Urinary bladder (tissue), 4 donors: ENCODE results near the gene ATOH8. TPM values are rescaled to one million over a fixed set of nuclear protein-coding genes. Genes with fewer than 3 reads are reported as not detected.
"Not testable (repeated sequence)": the region's sequence is repeated elsewhere in the genome, so short reads cannot be mapped to it uniquely, and the experiment has no call there.

Experiments
- DNase-seq: peaks from one replicate; pipeline ENCODE4 v3.0.0-alpha.2; 2015; ENCODE audit errors: extremely low spot score
- H3K27ac ChIP-seq: one replicate; pipeline ENCODE4 v1.5.1; 2013; ENCODE audit warnings: low read depth, mild to moderate bottlenecking, moderate library complexity
- H3K36me3 ChIP-seq: one replicate; pipeline ENCODE4 v1.6.1; 2013; ENCODE audit warnings: mild to moderate bottlenecking, moderate library complexity; ENCODE audit not compliant: insufficient read depth
- H3K4me1 ChIP-seq: one replicate; pipeline ENCODE4 v1.6.1; 2013; ENCODE audit warnings: mild to moderate bottlenecking, moderate library complexity; ENCODE audit not compliant: insufficient read depth
- H3K4me3 ChIP-seq: one replicate; pipeline ENCODE4 v1.5.1; 2013; ENCODE audit warnings: low read depth, low read length
- WGBS: extraction: QIAGEN DNeasy Blood & Tissue Kit; methylation state at CpG from one replicate; pipeline ENCODE4 v1.1.7; 2013; 5-methylcytosine and 5-hydroxymethylcytosine counted together
- polyA plus RNA-seq: library from polyadenylated mRNA; stranded (reverse); fragments of 200-250 nt; gene quantifications from one replicate; pipeline ENCODE4 v1.2.3, GENCODE V29; 2013
- total RNA-seq: library from RNA; depleted of rRNA; stranded (reverse); fragments of >200 nt; gene quantifications from one replicate; pipeline ENCODE4 v1.2.3, GENCODE V29; 2014
- donor health status: healthy with polysubstance abuse.
- donor health status: healthy.

The ATOH8 gene
- total and polyA plus RNA-seq, 2 donors: 18.3 to 49.2 TPM

DNA sequence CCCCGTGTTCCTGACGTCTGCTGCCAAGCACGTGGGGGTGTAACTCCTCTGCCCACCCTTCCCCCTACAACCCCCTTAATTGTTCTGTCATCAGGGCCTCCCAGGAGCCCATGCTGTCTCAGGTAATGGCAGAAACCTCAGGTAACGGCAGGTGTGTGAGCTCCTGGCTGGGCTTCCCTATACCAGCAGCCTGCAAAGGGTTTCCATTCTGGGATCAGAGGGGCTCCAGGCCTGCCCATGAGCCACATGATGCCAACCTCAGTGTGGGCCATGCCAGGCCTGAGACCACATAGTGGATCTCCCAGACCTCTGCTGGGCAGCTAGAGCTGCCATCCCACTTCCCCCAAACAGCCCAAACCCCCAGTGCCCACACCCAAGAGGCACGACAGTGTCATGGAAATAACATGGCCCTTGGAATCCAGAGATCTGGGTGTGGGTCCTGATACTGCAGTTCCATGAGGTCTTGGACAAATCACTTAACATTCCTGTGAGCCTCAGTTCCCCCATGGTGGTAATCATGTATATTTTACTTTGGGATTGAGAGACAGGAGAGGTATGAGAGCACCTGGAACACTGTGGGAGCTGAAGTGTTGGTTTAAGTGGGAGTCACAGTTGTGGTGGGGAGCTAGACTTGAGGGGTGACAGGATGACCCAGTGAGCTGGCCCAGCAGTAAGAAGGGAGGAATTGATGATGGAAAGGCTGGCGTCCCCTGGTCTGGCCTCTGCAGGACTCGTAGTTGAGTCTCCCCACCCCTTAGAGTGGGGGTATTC is 59.6 kb downstream of the ATOH8 start:
- H3K4me1 ChIP-seq: no peaks in the 10 kb centered on the region
- no peak overlapping the region for H3K4me3 ChIP-seq
- 93% methylated on average over 7 of the region's 7 CpGs for WGBS
- no peak for DNase-seq
- H3K27ac ChIP-seq: no peak overlapping the region
- no peaks in the 10 kb centered on the region for H3K36me3 ChIP-seq

DNA sequence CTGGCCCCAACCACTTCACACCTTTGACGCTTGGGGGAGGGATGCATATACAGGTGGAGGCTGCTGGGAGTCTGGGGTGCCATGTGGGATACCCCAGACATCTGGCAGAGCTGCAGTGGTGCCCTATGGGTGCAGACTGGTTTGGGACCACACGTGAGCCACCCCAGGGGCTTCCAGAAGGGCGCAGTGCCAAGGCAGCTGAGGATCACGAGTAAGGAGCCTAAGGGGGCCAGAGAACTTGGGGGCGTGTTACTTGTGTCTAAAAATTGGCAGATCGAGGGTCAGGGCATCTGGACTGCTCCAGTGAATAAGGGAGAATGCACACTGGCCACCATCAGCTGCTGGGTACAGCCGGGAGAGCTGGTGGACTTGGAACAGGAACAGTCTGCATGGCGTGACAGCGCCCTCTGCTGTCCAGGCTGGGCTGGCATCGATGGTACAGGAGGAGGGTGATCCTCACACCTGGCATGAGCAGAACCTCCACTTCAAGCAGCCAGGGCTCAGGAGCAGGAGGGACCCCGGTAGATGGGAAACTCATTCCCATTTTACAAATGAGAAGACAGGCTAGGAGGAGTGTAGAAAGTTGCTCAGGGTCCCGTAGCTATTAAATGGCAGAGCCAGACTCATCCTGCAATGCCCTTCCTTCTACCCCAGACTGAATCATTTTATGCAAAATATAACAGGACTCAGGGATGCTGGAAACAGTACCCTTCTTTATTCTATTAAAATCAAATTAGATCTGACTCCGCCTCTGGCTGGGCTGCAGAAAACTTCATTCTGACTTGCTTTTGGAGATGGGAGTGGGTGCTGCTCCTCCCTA is 60.4 kb downstream of the ATOH8 start:
- 28% methylated on average over 13 of the region's 13 CpGs for WGBS
- Histone ChIP-seq H3K4me1 (no peaks in the 10 kb centered on the region), H3K36me3 (no peaks in the 10 kb centered on the region), H3K4me3 (no peak overlapping the region), H3K27ac (no peak overlapping the region)
- DNase-seq: peak; percentile 65

DNA sequence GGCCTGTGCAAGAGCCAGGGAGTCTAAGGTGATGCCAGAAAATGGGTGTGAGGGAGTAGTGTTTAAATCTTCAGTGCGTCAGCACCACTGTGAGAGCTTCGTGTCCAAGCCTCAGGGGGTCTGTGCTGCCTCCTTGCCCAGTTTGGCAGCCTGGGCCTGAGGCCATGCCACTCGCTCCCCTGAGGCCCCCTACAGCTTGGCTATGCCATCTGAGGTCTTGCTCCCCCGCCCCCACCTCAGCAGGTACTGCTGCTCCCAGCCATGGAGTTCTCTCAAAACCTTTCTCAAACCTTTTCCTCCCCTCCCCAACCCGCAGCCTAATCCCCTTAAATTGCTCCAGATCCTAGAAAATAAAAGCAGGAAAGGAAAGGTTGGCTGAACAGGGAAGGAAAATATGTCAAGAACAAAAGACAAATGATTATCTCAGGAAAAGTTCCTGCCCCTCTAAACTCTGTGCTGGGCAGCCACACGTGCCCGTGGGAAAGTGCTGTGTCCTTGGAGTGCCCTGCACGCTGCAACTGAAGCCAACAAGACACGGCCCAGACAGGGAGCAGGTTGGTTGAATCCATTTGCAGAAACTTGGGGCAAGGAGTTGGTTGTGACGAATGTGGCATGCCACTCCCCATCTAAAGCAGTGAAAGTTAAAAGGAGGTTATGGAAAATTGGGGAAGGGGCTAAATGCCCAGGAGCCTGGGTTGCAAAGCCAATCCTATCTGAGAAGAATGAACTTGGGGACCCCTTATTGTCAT is 61.2 kb downstream of the ATOH8 start:
- Histone ChIP-seq H3K4me1 (no peaks in the 10 kb centered on the region), H3K27ac (no peak overlapping the region), H3K36me3 (no peaks in the 10 kb centered on the region), H3K4me3 (no peak overlapping the region)
- DNase-seq: no peak
- 84% methylated on average over 10 of the region's 10 CpGs for WGBS

DNA sequence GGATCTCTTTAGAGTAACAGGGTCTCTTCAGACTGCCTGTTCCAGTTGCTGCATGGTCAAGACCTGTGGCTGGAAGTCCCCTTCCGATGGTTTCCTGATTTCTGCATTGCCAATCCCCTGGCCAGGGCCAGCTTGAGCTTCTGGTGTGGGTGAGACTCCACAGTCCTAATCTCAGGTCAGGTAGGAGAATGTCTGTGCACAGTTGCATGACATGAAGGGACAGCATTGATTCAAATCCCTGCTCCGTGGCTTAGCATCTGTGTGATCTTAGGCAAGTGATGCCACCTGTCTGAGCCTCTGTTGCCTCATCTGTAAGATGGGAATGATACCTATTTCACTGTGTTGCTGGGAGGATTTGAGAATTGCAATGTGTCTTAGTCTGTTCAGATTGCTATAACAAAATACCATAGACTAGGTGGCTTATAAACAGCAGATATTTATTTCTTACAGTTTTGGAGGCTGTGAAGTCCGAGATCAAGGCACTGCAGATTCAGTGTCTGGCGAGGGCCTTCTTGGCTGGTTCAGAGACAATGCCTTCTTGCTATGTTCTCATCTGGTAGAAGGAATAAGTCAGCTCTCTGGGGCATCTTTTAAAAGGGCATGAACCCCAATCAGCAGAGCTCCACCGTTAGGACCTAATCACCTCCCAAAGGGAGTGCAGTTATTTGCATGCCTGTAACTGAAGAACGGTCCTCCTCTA is 66.2 kb downstream of the ATOH8 start:
- H3K27ac ChIP-seq: no peak overlapping the region
- H3K4me1 ChIP-seq: no peaks in the 10 kb centered on the region
- no peak overlapping the region for H3K4me3 ChIP-seq
- WGBS: 74% methylated on average over 6 of the region's 6 CpGs
- H3K36me3 ChIP-seq: no peaks in the 10 kb centered on the region
- no peak for DNase-seq

DNA sequence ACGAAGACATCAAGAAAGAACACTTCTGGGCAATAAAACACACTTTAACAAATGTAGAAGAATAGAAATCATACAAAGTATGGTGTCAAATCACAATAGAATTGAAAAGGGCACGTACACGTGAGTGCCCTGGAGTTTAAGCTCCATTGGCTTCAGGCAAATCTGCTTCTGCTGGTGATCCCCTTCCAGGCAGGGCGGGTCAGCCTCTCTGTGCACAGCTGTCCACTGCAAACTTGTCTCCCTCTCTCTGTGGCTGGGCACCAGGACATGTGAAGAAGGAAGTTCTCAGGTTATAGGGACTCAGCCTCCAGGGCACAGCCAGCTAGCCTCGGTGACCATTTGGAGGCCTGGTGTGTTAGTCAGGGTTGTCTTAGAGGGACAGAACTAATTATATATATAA is 69.0 kb downstream of the ATOH8 start:
- H3K4me1 ChIP-seq: no peaks in the 10 kb centered on the region
- no peak for DNase-seq
- WGBS: 89% methylated on average over 5 of the region's 5 CpGs
- no peaks in the 10 kb centered on the region for H3K36me3 ChIP-seq
- no peak overlapping the region for H3K27ac ChIP-seq
- no peak overlapping the region for H3K4me3 ChIP-seq

DNA sequence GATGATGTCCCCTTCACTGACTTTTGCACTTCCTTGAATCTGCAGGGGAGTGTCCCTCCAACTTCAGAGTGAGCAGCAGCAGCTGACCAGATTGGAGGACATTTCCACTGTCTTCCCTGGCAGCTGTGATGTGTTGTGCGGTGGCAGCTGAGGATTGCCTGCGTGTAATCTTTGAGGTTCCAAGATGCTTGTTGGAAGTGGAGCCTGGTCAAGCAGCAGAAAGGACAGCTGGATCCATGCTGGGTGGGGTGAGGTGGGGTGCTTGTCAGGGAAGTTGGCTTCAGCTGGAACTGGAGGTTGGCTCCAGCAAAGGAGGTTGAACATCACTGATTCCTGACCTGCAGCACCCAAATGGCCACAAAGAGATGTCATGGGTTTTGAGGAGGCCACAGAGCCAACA is 70.2 kb downstream of the ATOH8 start:
- Histone ChIP-seq H3K4me3 (no peak overlapping the region), H3K4me1 (no peaks in the 10 kb centered on the region), H3K27ac (no peak overlapping the region), H3K36me3 (no peaks in the 10 kb centered on the region)
- no peak for DNase-seq
- 45% methylated on average over 2 of the region's 2 CpGs for WGBS

DNA sequence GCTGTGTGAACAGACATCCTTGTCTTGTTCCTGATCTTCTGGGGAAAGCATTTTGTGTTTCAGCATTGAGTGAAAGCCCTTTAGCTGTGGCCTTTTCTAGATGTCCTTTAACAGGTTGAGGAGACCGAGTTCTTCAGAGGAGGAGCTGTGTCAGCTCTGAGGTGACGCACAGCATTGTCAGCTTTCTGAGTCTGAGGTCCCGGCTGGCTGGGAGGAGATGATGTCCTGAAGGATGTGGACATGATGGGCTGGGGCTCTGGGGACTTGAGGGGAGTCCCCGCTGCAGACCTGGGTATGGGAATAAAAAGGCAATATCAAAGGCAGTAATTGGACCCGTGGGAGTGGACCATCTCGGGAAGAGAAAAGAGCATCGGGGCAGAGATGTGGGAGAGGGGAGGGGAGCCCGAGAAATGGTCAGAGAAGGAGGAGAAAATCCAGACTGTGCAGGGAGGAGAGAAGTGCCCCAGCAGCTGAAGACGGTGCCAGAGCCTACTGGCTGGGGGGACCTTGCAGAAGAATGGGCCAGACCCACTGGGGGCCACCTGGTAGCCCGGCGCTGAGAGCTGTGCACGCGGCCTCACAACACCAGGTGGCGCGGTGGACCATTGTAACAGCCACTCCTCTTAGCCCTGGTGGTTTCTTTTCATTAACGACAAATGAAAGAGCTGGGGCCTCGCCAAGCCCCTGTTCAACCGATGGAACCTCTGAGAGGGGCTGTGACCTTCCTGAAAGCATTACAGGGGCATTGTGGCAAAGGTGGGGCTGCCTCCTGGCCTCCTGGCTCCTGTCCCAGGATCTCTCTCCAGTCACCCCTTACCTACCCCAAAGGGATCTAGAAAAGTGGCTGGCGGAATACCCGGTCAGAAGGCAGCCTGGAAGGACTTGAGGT is 73.4 kb downstream of the ATOH8 start:
- Histone ChIP-seq H3K4me1 (no peaks in the 10 kb centered on the region), H3K36me3 (no peaks in the 10 kb centered on the region), H3K27ac (no peak overlapping the region), H3K4me3 (no peak overlapping the region)
- DNase-seq: no peak
- 28% methylated on average over 20 of the region's 20 CpGs for WGBS

DNA sequence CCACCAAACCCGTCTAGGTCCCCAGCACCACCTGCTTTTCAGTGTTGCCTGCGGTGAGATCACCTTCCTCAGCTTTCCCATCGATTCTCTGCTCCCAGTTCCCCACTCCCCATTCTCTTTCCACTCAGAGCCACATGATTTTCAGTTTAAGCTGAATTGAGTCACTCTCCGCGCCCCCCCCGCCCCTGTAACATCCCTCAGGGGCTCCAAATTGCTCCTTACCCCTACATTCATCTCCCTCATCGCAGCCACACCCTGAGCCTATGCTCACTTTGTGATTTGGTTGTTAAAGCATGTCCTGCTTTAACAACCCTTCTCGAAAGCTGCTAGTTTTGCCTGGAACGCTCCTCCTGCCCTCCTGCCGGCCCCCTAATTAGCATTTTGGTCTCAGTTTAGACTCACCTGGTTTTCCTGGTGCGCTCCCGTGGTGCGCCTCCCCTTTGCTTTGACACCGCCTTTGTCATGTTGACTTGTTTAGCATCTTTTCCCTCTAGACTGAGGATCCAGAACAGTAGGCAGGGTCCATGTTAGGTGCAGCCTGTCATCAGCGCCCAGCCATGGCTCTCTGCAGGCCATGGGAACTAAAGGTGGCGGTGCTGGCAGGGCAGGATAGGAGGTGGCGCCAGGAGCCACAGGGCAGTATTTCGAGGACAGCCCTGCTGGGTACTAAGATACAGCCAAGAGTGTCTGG is 74.2 kb downstream of the ATOH8 start:
- no peaks in the 10 kb centered on the region for H3K4me1 ChIP-seq
- WGBS: 79% methylated on average over 18 of the region's 18 CpGs
- H3K36me3 ChIP-seq: no peaks in the 10 kb centered on the region
- no peak overlapping the region for H3K27ac ChIP-seq
- no peak for DNase-seq
- H3K4me3 ChIP-seq: no peak overlapping the region

DNA sequence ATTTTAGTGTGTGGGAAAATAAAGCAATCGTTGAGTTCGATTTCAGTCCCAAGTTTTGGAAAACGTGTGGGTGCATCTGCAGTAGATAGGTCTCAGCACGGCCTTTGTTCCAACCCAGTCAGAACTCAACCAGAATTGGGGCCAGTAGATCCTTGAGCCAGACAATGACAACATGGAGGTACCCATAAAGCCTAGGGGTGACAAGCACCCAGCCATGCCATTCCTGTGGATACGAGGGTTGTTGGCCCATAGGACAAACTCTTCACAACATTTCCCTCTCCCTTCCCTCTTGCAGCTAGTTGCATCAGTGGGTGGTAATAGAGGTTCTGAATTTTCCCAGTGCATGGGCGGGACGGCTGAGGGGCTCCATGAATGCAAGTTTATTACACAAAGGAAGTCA is 74.9 kb downstream of the ATOH8 start:
- no peaks in the 10 kb centered on the region for H3K36me3 ChIP-seq
- WGBS: 96% methylated on average over 7 of the region's 7 CpGs
- H3K27ac ChIP-seq: no peak overlapping the region
- H3K4me1 ChIP-seq: no peaks in the 10 kb centered on the region
- H3K4me3 ChIP-seq: no peak overlapping the region
- no peak for DNase-seq

DNA sequence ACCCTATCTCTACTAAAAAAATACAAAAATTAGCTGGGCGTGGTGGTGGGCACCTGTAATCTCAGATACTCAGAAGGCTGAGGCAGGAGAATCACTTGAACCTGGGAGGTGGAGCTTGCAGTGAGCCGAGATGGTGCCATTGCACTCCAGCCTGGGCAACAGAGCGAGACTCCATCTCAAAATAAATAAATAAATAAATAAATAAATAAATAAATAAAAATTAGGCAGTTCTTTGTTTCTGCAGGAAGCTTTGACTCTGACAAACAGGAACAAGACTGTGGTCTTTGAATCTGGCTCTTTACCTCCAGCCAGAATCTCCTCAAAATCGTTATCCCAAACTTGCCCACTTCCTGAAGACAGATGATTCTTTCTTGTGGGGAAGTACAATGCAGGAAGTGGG is 75.6 kb downstream of the ATOH8 start:
- WGBS: 93% methylated on average over 4 of the region's 4 CpGs
- not testable (repeated sequence) for H3K4me3 ChIP-seq, DNase-seq, H3K36me3 ChIP-seq, H3K4me1 ChIP-seq, H3K27ac ChIP-seq

DNA sequence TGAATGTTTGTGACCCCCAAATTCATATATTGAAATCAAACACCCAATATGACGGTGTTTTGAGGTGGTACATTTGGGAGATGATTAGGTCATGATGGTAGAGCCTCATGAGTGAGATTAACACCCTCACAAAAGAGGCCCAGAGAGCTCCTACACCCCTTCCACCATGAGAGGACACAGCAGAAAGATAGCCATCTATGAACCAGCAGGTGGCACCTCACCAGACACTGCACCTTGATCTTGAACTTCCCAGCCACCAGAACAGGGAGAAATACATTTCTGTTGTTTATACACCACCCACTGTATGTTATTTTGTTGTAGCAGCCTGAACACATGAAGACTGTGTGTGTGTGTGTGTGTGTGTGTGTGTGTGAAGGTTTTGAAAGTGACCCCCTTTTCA is 76.9 kb downstream of the ATOH8 start:
- Histone ChIP-seq H3K36me3 (no peaks in the 10 kb centered on the region), H3K27ac (no peak overlapping the region), H3K4me3 (no peak overlapping the region), H3K4me1 (no peaks in the 10 kb centered on the region)
- WGBS: 42% methylated on average over 1 of the region's 1 CpG
- no peak for DNase-seq

DNA sequence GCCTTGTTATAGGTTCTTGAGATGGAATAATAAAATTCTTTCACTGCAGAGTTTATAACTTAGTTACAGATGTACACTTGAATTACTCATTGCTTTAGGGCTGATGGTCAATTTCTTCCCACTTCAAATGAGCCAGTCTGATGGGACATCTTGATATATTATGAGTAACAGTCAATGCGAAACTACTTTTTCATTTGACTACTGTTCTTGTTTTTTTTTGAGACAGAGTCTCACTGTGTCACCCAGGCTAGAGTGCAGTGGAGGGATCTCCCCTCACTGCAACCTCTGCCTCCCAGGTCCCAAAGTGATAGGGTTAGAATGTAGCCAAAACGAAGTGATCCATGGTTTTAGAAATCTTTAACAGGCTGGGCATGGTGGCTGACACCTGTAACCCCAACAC is 77.9 kb downstream of the ATOH8 start:
- Histone ChIP-seq H3K27ac (no peak overlapping the region), H3K4me1 (no peaks in the 10 kb centered on the region), H3K4me3 (no peak overlapping the region), H3K36me3 (no peaks in the 10 kb centered on the region)
- DNase-seq: no peak
- WGBS: 87% methylated on average over 2 of the region's 2 CpGs
